Spleen (tissue), 11 donors: Measurements from ENCODE around the gene ERBB4. TPM values are rescaled to one million over a fixed set of nuclear protein-coding genes. Genes with fewer than 3 reads are reported as not detected.

Experiments
- DNase-seq: peaks from one replicate; pipeline ENCODE4 v3.0.0-alpha.2; 2020
- H3K27ac ChIP-seq, 8 donors: fragments of 200-600 bp; sonication (generic) in 7 of 8; 1 replicate in 4 of 8; 2 replicates in 4 of 8; pipeline versions ENCODE4 v1.5.0 to v1.8.0; 2016 to 2021; ENCODE audit warnings: inconsistent platforms in 4 of 8, mild to moderate bottlenecking in 4 of 8, moderate library complexity in 1 of 8
- H3K27me3 ChIP-seq, 7 donors: fragments of 200-600 bp; sonication (generic) in 6 of 7; replicated peaks in 1 of 7; 1 replicate in 4 of 7; 2 replicates in 3 of 7; pipeline versions ENCODE4 v1.5.0 to v1.8.0; 2016 to 2021; ENCODE audit warnings: inconsistent platforms in 3 of 7, mild to moderate bottlenecking in 1 of 7
- H3K36me3 ChIP-seq, 6 donors: fragments of 200-600 bp; sonication (generic) in 5 of 6; 1 replicate in 4 of 6; 2 replicates in 2 of 6; pipeline versions ENCODE4 v1.5.0 to v1.8.0; 2016 to 2021; ENCODE audit warnings: inconsistent platforms in 2 of 6
- H3K4me1 ChIP-seq, 6 donors: fragments of 200-600 bp; sonication (generic) in 5 of 6; 1 replicate in 3 of 6; 2 replicates in 3 of 6; pipeline versions ENCODE4 v1.5.0 to v1.8.0; 2016 to 2021; ENCODE audit warnings: inconsistent platforms in 3 of 6
- H3K4me3 ChIP-seq, 8 donors: fragments of 200-600 bp; sonication (generic) in 7 of 8; 1 replicate in 4 of 8; 2 replicates in 4 of 8; pipeline versions ENCODE4 v1.5.0 to v1.8.0; 2016 to 2021; ENCODE audit warnings: inconsistent platforms in 4 of 8, mild to moderate bottlenecking in 4 of 8, moderate library complexity in 2 of 8
- H3K9me3 ChIP-seq, 8 donors: fragments of 200-600 bp; sonication (generic) in 7 of 8; 1 replicate in 4 of 8; 2 replicates in 4 of 8; pipeline versions ENCODE4 v1.5.0 to v1.8.0; 2016 to 2021; ENCODE audit warnings: inconsistent platforms in 4 of 8
- POLR2A ChIP-seq, 3 donors: fragments of 450-650 bp; IDR thresholded peaks; one replicate each; pipeline ENCODE4 v1.5.1; 2017; ENCODE audit warnings: antibody characterized with exemption in 3 of 3, mild to moderate bottlenecking in 1 of 3
- POLR2AphosphoS5 ChIP-seq, 3 donors: sonication (generic); formaldehyde crosslinking; IDR thresholded peaks; one replicate each; pipeline ENCODE4 v1.5.1; 2017; ENCODE audit warnings: antibody characterized with exemption in 3 of 3
- WGBS, 5 donors: extraction: QIAGEN DNeasy Blood & Tissue Kit in 3 of 5; methylation state at CpG; one replicate each; pipeline versions ENCODE4 v1.1.5 to v1.1.7; 2013 to 2018; 5-methylcytosine and 5-hydroxymethylcytosine counted together
- intact Hi-C: fragments of 100-400 bp; cut with DNase I; formaldehyde crosslinking; loops from one replicate; pipeline ENCODE4 v1.15.0; 2023; ENCODE audit warnings: low total_unique reads
- polyA plus RNA-seq, 3 donors: library from polyadenylated mRNA; stranded (reverse); fragments of 200-250 nt; gene quantifications; one replicate each; pipeline ENCODE4 v1.2.1, GENCODE V29; 2013
- total RNA-seq, 7 donors: library from RNA; depleted of rRNA in 3 of 7; stranded (reverse); fragments of >200 nt in 3 of 7; fragmentation: NEBNext Ultra II Directional in 4 of 7; extraction: Animal tissue kit (Norgen Biotek cat#: 25700) in 4 of 7; gene quantifications; one replicate each; pipeline versions ENCODE4 v1.1.0 to v1.2.1, GENCODE V29; 2016 to 2021
- TF ChIP-seq, protein P1 (sequence below), 11 experiments: fragments of 200-600 bp in 7 of 11; fragments of 450-650 bp in 4 of 11; sonication (generic) in 4 of 11; IDR thresholded peaks in 8 of 11; conservative IDR thresholded peaks in 3 of 11; 1 replicate in 7 of 11; 2 replicates in 4 of 11; pipeline versions ENCODE4 v1.4.0 to v1.8.0; 2016 to 2021; ENCODE audit warnings: antibody characterized with exemption in 11 of 11, inconsistent platforms in 4 of 11, mild to moderate bottlenecking in 1 of 11
- donor health status: healthy with polysubstance abuse.
- donor health status: DM: no; HTN: no; CAD: no; lungs with moderate emphysema.
- donor health status: DM: no; HTN: no; CAD: no.
- donor health status: Bipolar disorder and iron deficiency.
- donor health status: healthy.
- donor health status: DM: no; HTN: no; CAD: no.
- donor health status: DM: yes; HTN: yes; CAD: no.

ERBB4 gene
- total and polyA plus RNA-seq, 10 donors = under 0.01 to 1.4 (median 0.35) TPM

DNA sequence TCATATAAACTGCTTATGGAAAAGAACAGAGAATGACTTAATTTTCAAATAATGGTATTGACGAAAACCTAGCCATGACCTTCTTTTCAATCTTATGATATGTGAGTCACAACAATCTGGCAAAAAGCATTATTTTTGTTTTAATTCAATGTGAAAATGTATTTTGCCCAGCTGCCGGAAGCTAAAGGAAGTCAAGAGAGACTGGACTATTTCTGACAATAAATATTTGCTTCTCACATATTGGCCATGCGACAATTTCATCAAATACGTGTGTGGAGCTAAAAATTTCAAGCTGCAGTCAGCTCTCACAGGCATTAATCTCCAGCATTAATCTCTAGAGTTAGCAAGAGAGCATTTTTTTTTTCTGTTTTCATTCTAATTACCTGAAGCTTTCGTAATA is 1101.2 kb downstream of the ERBB4 start:
- Histone ChIP-seq H3K9me3 (no peaks in the 10 kb centered on the region), H3K27me3 (no peaks in the 10 kb centered on the region), H3K4me3 (no peak overlapping the region), H3K27ac (no peak overlapping the region), H3K36me3 (no peaks in the 10 kb centered on the region), H3K4me1 (no peaks in the 10 kb centered on the region)
- intact Hi-C loops = no loop called here
- WGBS, 5 donors = 74 to 81% (median 78%) methylated on average over 5 of the region's 5 CpGs
- DNase-seq = no peak
- TF ChIP-seq POLR2AphosphoS5 (IDR thresholded peaks at IDR 0.05) (no peak), POLR2A (IDR thresholded peaks at IDR 0.05) (no peak)
- TF ChIP-seq, protein P1, sequence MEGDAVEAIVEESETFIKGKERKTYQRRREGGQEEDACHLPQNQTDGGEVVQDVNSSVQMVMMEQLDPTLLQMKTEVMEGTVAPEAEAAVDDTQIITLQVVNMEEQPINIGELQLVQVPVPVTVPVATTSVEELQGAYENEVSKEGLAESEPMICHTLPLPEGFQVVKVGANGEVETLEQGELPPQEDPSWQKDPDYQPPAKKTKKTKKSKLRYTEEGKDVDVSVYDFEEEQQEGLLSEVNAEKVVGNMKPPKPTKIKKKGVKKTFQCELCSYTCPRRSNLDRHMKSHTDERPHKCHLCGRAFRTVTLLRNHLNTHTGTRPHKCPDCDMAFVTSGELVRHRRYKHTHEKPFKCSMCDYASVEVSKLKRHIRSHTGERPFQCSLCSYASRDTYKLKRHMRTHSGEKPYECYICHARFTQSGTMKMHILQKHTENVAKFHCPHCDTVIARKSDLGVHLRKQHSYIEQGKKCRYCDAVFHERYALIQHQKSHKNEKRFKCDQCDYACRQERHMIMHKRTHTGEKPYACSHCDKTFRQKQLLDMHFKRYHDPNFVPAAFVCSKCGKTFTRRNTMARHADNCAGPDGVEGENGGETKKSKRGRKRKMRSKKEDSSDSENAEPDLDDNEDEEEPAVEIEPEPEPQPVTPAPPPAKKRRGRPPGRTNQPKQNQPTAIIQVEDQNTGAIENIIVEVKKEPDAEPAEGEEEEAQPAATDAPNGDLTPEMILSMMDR (IDR thresholded peaks at IDR 0.05 in 8 of 11, conservative IDR thresholded peaks at IDR 0.05 in 3 of 11) = no peak

GRCh38 chr2:211436182-211436581 is 1102.4 kb downstream of the ERBB4 start:
- no peak for DNase-seq
- H3K27ac ChIP-seq = no peak overlapping the region
- no peaks in the 10 kb centered on the region for H3K9me3 ChIP-seq
- H3K4me3 ChIP-seq = no peak overlapping the region
- H3K4me1 ChIP-seq = no peaks in the 10 kb centered on the region
- no peaks in the 10 kb centered on the region for H3K27me3 ChIP-seq
- TF ChIP-seq POLR2A (IDR thresholded peaks at IDR 0.05) (no peak), POLR2AphosphoS5 (IDR thresholded peaks at IDR 0.05) (no peak)
- TF ChIP-seq, protein P1 (IDR thresholded peaks at IDR 0.05 in 8 of 11, conservative IDR thresholded peaks at IDR 0.05 in 3 of 11) = no peak
- 37 to 62% (median 45%) methylated on average over 1 of the region's 1 CpG for WGBS, 5 donors
- intact Hi-C loops = no loop called here
- H3K36me3 ChIP-seq = no peaks in the 10 kb centered on the region

GRCh38 chr2:211435331-211435730 is 1103.3 kb downstream of the ERBB4 start:
- no peak for DNase-seq
- H3K27me3 ChIP-seq = no peaks in the 10 kb centered on the region
- no peaks in the 10 kb centered on the region for H3K9me3 ChIP-seq
- H3K27ac ChIP-seq = no peak overlapping the region
- 85 to 93% (median 90%) methylated on average over 9 of the region's 9 CpGs for WGBS, 5 donors
- intact Hi-C loops = no loop called here
- H3K4me3 ChIP-seq = no peak overlapping the region
- H3K36me3 ChIP-seq = no peaks in the 10 kb centered on the region
- TF ChIP-seq POLR2A (IDR thresholded peaks at IDR 0.05) (no peak), POLR2AphosphoS5 (IDR thresholded peaks at IDR 0.05) (no peak)
- TF ChIP-seq, protein P1 (IDR thresholded peaks at IDR 0.05 in 8 of 11, conservative IDR thresholded peaks at IDR 0.05 in 3 of 11) = no peak
- H3K4me1 ChIP-seq = no peaks in the 10 kb centered on the region

- 72 to 88% (median 80%) methylated on average over 3 of the region's 3 CpGs for WGBS, 5 donors
- no peaks in the 10 kb centered on the region for H3K4me1 ChIP-seq
- TF ChIP-seq, protein P1 (IDR thresholded peaks at IDR 0.05 in 8 of 11, conservative IDR thresholded peaks at IDR 0.05 in 3 of 11) = no peak
- TF ChIP-seq POLR2A (IDR thresholded peaks at IDR 0.05) (no peak), POLR2AphosphoS5 (IDR thresholded peaks at IDR 0.05) (no peak)
- H3K4me3 ChIP-seq = no peak overlapping the region
- intact Hi-C loops = no loop called here
- no peaks in the 10 kb centered on the region for H3K9me3 ChIP-seq
- no peak overlapping the region for H3K27ac ChIP-seq
- H3K27me3 ChIP-seq = no peaks in the 10 kb centered on the region
- no peak for DNase-seq
- no peaks in the 10 kb centered on the region for H3K36me3 ChIP-seq
These were observed 1103.8 kb downstream of the ERBB4 start for GRCh38 chr2:211434773-211435172.
